Islet precursor cell (in vitro differentiated cells): ENCODE results near the gene PYCARD.
"Not testable (repeated sequence)": the region's sequence is repeated elsewhere in the genome, so short reads cannot be mapped to it uniquely, and the experiment has no call there.

Source experiments
- DNase-seq: peaks from one replicate; pipeline ENCODE4 v3.0.0-alpha.2; 2018

PYCARD gene

DNA sequence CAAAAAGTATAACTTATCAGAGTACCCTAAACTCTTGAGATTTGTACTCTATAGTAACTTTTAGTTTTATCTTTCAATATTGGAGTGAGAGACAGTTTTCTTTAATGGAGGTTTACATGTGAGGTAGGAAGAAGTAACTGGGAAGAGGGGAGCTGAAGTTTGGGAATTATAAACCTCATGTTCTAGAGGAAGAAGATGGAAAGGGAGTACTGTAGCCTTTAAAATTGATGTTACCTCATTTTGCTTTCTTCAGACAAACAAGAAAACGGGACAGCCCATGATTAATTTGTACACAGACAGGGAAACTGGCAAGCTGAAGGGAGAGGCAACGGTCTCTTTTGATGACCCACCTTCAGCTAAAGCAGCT, 13.2 kb downstream of the PYCARD start:
- DNase-seq, result no peak

DNA sequence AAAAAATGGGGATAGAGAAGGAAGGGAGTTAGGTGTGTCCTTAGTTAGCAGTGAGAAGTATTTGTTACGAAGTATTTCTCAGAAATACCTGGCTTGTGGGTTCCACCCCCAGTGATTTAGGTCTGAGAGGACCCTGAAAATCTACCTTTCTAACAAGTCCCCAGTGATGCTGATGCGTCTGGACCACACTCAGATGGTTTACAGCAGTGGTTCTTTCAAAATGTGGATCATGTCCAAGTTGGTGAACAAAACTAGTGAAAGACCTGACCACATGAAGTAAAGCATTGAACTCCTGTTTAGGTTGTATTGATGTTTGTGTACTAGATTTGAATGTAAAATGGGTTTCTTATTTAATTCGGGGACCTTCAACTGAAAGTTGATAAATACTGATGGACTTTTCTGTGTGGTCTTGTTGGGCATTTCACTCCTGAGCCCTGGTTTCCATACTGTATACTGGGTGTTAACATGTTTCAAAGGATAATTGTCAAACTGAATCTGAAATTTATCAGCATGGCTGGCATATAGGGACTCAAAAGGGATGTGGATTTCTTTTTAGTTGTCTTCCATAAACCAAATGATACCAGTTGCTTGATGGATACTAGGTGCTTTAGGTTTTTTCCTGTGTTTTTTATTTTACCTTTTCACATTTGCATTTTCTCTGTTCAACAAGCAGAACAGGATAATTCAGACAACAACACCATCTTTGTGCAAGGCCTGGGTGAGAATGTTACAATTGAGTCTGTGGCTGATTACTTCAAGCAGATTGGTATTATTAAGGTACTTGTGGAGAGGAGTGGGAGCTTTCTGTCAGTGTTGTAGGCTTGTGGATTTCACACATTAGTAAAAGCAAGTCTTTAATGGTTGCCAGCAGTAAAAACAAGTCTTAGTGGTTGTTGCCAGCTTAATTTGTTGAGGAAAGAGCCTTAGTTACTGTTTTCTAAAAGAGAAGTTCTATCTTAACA, 13.8 kb downstream of the PYCARD start:
- no peak for DNase-seq

DNA sequence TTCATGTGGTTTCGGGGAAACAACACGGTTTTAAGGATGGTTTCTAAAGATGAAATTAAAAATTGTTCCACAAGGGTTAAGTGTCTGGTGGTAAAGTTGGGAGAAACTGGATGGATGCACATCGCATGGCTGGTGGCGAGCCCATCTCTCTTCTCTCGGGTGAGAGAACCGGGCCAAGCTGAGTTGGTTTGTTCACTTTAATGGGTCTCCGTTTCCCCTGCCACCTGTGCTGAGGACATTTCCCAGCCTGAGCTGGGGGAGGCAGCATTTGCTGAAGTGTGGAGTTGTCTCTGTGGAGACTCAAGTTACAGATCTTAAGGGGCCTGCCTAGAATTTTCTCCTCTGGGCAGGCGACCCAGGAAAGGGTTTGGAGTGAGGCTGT, 14.8 kb downstream of the PYCARD start:
- DNase-seq, result no peak

DNA sequence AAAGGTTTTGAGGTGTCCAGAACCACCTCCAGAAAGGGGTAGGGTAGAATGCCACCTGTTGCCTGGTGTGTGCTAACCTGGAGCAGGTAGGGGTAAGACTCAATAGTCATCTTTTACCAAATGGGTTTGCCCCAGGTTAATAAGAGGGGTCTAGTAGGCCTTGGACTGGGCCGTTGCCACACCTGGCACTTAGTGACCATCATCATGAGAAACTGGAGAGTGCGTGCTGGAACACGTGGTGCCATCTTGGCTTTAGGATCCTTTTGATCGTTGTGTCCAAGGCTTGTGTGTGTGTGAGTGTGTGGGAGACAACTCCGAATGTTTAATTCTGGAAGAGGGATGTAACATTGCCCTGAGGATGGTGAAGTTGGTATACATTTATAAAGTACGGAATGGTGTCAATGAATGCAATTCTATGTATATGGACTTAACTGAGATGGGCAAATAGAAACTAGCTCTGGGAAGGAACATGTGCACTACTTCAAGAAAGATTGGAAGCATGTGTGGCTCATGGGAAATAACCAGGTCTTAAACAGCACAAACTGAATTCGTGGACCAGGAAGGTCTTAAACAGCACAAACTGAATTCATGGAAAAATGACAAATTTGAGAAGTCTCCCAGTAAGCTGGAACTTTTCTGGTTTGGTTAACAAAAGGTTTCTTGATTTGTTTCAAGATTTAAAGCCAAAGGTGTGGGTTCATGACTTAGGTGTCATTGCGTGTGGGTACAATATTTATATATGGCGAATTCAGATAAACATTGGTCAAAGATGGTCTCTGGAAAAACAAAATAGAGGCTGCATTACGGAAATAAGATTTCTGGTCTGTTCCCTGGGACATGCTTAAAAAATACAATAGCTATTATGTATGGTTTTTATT, 15.4 kb downstream of the PYCARD start:
- no peak for DNase-seq

DNA sequence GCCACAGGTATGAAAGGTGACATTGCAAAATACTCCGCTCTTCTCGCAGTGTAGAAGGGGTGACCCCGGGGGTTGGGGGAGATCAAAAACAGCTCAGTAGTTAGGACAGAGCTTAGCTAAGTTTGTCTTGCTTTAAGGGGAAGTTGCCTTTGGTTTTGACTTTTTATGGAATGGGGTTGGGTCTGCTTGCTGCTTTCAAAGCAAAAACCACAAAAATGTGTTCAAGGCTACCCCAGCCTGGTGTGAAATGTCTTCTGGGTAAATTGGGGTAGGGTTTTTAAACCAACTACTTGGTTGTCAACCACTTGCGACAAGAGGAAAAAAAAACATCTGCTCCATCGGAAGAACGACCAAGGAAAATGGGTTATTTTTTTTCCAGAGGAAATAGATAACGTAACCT, 16.4 kb downstream of the PYCARD start:
- no peak for DNase-seq

DNA sequence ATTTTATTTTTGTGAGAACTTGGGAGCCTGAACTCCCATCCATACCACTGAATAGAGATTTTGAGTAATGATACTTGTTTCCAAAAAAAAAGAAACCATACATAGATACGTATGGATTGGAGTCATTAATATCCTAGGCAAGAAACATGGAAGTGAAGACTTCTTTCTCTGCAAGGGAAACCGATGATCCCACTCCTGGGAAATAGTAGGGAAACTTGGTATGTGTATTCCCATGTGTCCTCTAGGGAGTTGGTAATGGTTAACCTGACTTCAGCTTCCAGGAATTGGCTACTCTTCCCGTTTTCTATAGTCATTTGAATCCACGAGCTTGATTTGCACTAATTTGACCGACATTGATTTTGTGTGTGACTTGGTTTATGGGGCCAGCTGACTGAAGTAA, 17.2 kb downstream of the PYCARD start:
- DNase-seq, result no peak

DNA sequence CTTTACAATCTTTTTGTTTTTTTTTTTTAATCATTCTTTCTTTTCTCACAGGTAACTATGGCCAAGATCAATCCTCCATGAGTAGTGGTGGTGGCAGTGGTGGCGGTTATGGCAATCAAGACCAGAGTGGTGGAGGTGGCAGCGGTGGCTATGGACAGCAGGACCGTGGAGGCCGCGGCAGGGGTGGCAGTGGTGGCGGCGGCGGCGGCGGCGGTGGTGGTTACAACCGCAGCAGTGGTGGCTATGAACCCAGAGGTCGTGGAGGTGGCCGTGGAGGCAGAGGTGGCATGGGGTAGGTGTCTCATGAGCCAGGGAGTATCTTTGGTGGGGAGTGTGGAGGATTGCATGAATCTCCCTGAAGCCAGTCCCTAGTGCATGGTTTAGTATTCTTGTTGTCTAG, 17.7 kb downstream of the PYCARD start:
- DNase-seq, result no peak

DNA sequence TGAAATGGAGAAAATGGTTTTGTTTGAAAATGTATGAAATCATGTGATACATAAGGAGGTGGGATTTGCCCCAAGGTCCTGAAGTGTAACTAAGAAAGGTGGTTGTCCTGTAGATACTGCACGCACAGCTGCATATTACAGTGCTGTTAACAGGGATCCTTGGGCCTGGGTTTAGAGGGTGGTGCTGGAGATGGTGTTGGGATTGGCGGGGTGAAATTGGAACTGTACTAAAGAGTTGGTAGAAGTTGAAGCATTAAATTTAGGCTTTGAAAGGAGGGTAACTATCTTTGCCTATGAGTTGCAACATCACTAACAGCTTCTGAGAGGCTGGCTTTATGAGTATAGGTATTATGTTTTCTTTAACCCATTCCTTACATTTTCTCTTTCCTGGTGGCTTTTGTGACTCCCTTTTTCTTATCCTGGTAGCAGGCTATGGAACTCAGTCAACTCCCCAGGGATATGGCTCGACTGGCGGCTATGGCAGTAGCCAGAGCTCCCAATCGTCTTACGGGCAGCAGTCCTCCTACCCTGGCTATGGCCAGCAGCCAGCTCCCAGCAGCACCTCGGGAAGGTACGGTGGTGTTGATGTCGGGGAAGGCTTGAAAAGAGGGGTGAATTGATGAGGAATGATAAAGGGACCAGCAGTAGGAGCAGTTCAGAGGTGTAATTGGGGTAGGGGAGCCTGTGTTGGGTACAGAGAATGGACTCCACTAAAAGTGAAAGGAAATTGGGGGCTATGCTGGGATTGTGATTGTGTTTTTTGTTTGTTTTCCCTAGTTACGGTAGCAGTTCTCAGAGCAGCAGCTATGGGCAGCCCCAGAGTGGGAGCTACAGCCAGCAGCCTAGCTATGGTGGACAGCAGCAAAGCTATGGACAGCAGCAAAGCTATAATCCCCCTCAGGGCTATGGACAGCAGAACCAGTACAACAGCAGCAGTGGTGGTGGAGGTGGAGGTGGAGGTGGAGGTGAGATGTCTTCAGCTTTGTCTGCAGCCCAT, 18.8 kb downstream of the PYCARD start:
- DNase-seq, result no peak

DNA sequence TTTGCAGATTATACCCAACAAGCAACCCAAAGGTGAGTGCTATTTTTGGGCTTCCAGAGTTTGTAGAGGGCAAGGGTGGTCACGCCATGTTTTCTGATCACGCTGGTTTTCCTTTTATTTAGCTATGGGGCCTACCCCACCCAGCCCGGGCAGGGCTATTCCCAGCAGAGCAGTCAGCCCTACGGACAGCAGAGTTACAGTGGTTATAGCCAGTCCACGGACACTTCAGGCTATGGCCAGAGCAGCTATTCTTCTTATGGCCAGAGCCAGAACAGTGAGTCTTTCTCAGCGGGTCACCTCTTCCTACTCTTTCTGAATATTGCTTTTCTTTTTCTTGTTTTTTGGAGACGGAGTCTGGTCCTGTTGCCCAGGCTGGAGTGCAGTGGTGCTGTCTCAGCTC, 20.2 kb downstream of the PYCARD start:
- DNase-seq, result no peak

DNA sequence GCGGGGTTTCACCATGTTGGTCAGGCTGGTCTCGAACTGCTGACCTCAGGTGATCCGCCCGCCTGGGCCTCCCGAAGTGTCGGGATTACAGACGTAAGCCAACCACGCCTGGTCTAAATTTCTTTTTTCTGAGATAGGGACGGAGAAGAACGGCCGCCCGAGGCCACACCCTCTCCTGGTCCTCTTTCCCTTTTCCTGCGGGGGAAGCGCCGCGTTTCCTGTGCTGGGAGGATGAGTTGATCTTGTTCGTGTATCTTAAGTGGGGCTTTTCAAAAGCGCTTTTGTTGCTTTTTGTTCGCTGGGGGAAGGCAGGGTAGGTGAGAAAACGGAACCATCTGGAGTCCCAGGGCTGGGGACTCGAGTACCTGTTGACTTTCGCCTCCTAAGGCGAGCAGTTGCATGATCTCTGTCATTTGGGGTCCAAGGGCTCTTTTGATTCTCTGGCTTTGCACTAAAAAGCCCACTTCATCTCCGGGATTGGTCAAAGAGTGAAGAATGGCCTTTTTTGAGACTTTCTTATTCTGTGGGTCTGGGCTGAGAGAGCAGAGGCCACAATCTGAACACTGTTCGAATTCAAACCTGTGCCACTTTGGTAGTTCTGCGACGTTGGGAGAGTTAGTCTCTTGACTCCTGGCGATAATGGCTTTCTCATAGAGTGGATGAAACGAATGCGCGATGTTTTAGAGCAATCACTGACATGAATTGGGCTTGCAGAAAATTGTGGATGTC, 21.3 kb downstream of the PYCARD start:
- no peak for DNase-seq

DNA sequence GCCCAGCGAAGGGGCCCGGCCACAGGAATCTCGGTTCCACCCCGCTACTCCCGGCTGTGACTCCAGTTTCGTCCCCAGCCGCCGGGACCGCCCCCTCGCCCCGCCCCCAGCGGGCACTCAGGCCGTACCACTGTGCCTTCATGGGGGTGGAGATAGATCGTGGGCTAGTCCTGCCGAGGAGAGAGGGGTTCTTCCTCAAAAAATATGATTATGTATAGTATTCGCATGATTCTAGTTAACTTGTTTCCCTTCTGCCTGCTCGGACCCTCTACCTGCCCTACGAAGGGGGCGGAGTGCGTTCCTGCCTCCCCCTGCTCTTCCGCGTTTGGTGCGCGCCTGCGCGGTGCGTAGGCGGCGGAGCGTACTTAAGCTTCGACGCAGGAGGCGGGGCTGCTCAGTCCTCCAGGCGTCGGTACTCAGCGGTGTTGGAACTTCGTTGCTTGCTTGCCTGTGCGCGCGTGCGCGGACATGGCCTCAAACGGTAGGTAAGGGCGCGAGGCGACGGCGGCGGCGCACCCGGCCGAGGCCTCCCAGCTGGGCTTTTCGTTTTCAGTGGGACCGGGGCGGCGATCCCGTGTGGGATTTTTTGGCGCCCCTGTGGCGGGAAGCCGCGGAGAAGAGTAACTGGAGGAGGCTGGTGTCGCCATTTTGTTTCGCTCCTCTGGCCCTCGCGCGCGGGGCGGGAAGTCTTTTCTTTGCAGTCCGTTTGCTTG, 22.7 kb downstream of the PYCARD start, which contains the start of gene FUS:
Gene FUS, plus strand, starts transcription at position 393 of the 713 bp plus-strand sequence. Its CDS starts 76 bp downstream, at position 469.
- peak; percentile 91 for DNase-seq

DNA sequence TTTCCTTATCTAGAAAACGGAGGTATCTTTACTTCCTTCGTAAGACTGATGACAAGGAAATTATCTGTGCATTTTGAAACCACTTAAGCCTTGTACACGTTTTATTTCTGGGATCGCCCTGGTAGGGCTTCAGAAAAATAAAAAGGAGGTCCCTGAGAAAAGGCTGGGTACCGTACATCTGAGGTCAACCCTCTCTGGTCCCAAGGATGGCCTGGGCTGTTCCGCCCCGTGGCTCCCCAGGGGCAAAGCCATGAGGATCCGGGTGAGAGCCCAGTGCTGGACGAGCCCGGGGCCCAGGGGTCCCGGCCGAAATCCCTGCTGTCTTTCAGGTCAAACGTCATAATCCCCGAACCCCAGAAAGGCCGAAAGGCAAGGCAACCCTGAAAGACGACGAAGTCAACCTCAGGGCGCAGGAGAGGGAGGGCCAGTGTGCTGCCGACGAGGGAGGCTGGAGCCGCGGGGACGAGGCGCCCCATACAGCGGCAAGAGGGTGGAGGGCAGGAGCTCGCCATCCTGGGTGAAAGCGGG, 23.3 kb downstream of the PYCARD start:
- DNase-seq, result no peak

DNA sequence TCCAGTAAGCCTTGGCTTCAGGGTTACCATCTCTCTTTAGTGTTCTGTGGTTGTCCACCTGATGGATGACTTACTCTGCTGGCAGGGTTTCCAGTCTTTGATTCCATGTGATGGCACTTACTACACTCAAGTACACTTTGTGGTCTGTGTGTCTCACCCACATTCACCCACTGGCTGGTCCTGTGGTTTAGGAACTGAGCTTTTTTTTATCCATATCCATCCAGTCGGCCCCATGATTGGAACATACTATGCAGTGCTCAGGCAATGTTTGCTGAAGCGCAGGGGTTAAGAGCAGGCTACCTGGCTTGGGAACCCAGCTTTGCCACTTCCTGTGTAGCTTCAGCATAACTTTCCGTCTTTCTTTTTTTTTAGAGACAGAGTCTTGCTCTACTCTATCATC, 25.4 kb downstream of the PYCARD start:
- no peak for DNase-seq

DNA sequence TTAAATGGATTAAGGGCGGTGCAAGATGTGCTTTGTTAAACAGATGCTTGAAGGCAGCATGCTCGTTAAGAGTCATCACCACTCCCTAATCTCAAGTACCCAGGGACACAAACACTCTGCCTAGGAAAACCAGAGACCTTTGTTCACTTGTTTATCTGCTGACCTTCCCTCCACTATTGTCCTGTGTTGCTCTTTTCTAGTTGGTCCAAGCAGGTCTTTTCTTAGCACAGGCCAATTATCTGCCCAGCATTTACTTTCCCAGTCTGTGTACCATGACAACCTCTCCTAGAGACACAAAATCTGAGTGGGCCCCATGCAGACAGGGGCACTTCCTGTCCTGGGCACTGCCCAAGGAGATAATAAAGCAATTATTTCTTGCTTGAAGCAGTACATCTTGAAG, 32.5 kb downstream of the PYCARD start:
- not testable (repeated sequence) for DNase-seq

DNA sequence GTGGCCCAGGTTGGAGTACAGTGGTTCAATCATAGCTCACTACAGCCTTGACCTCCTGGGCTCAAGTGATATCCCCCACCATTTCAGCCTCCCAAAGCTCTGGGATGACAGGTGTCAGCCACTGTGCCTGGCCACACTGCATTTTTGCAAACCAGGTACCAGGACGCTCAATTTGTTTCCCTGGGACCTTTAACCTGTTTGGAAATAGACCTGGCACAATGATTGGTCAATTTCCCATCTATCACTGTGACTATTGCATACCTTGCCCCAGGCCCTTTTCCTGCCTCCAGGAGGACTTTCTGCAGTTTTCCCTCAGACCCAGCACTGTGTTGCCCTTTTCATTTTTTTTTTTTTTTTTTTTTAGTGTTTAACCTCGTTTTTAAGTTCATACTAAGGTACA, 33.7 kb downstream of the PYCARD start:
- DNase-seq, result peak; percentile 62

DNA sequence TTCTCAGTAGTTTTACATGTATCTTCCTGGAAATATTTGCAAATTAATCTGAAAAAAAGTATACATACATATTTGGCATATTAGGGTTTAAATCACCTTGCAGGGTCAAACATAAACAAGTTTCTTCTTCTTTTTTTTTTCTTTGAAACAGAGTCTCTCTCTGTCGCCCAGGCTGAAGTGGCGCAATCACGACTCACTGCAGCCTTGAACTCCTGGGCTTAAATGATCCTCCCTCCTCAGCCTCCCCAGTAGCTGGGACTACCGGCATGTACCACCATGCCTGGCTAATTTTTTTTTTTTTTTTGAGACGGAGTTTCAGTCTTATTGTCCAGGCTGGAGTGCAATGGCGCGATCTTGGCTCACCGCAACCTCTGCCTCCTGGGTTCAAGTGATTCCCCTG, 35.2 kb downstream of the PYCARD start:
- DNase-seq, result no peak

DNA sequence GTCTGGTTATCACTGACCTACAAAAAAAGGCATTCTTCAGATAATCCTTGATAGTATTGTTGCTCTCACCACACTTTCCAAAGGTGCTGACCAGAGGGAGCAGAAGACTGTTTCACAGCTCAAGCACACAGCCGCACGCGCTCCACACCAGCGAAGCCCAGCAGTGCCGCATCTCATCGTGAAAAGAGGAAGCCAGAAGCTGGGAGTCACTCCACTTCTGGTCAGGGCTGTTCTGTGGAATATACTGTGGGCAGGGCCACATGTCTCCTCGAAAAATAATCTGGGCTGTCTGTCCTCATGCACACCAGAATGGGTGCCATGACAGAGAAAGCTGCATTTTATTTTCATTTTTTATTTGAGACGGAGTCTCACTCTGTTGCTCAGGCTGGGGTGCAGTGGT, 45.4 kb downstream of the PYCARD start:
- no peak for DNase-seq
